ENCODE measurements around the gene TCP1. TPM values are rescaled to one million over a fixed set of nuclear protein-coding genes. Genes with fewer than 3 reads are reported as not detected.
A peak's percentile ranks its signal among the peaks of the same experiment; 100 is the strongest.

TCP1 gene
- total and polyA plus RNA-seq, 2 of the 13 experiments (the other 11 are each of a cell fraction or from before 2014, with no cell fraction given), result 116 to 553 TPM

DNA sequence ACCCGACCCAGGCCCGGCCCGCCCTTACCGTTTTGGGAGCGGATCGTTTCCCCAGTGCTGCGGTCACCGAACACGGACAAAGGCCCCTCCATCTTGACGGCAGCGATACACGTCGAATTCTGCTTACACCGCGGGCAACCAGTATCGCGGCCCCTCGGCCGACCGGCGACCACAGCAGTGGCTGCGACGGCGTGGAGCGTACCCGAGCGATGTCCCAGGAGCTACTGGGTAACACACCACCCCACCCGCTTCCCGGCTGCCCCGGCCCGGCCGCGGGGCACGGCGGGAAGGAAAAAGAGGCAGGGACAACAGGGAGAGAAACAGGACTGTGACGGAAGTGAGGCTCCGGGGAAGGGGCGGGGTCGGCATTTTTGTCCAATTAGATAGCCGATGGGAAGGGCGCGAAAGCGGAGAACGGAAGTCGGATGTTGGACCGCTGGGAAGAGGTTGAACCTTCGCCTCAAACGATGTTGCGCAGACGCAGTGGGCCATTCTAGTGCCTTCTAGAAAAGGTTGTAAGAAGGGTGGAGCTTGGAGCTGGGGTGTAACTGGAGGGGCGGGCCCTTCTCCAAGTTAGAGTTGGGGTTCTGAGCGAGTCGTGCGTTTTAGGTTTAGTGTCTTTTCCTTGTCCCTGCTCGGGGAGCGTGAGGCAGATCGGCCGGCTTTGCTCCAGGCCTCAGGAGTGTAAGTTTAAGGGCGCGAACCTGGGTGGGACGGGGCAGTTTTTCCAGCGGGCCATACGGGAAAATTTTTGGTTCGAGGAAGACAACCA is at the start of gene TCP1 (continued):
- 0 out of 2 replicates have a peak, but pooled peaks have one; percentile 37 for TF ChIP-seq ZNF609 (CRISPR knock-in tag; IDR thresholded peaks at IDR 0.05; ENCODE audit: borderline replicate concordance)
- no peak for TF ChIP-seq ZFP36L2 (CRISPR knock-in tag; IDR thresholded peaks at IDR 0.05)
- 0 out of 2 replicates have a peak, but pooled peaks have one; percentile 82 for TF ChIP-seq ZNF546 (CRISPR knock-in tag; conservative IDR thresholded peaks at IDR 0.05)
- peak; percentile 27 for TF ChIP-seq PRPF4 (IDR thresholded peaks at IDR 0.05; ENCODE audit: low read depth, low read length, poor library complexity, severe bottlenecking)
- TF ChIP-seq TBL1XR1 (IDR thresholded peaks at IDR 0.05; ENCODE audit: borderline replicate concordance, low read length, partially characterized antibody), result no peak
- peak; percentile 94 for TF ChIP-seq RBFOX2 (IDR thresholded peaks at IDR 0.05; ENCODE audit: low read depth, low read length)
- TF ChIP-seq MYNN (CRISPR knock-in tag; IDR thresholded peaks at IDR 0.05; ENCODE audit: low read depth), result peak; percentile 94; the same call in 1 of the 2 replicates
- TF ChIP-seq ZFP62 (CRISPR knock-in tag; IDR thresholded peaks at IDR 0.05), result no peak
- TF ChIP-seq PHF21A (CRISPR knock-in tag; IDR thresholded peaks at IDR 0.05), result peak; percentile 85
- TF ChIP-seq ETV6 (CRISPR knock-in tag; conservative IDR thresholded peaks at IDR 0.05), result peak; percentile 68; the same call in 1 of the 2 replicates
- peak; percentile 66; the same call in 1 of the 2 replicates for TF ChIP-seq ZNF451 (CRISPR knock-in tag; IDR thresholded peaks at IDR 0.05)
- peak; percentile 65; the same call in 1 of the 2 replicates for TF ChIP-seq AFF4 (CRISPR knock-in tag; IDR thresholded peaks at IDR 0.05)
- TF ChIP-seq ZNF256 (CRISPR knock-in tag; conservative IDR thresholded peaks at IDR 0.05), result no peak; the same call in 1 of the 2 replicates
- peak; percentile 85 for TF ChIP-seq CBX5 (CRISPR knock-in tag; IDR thresholded peaks at IDR 0.05; ENCODE audit: borderline replicate concordance)
- TF ChIP-seq BHLHE40 (IDR thresholded peaks at IDR 0.05; ENCODE audit: low read length), result peak; percentile 41; the same call in 1 of the 2 replicates
- TF ChIP-seq RARG (CRISPR knock-in tag; IDR thresholded peaks at IDR 0.05; ENCODE audit: low read depth), result peak; percentile 24; the same call in 1 of the 2 replicates
- TF ChIP-seq NR2F6 (IDR thresholded peaks at IDR 0.05), result no peak
- TF ChIP-seq NR2F6 (CRISPR knock-in tag; IDR thresholded peaks at IDR 0.05), result peak; percentile 51; the same call in 1 of the 2 replicates
- peak; percentile 55; the same call in 1 of the 2 replicates for TF ChIP-seq FOXP1 (IDR thresholded peaks at IDR 0.05)
- TF ChIP-seq FOXP1 (CRISPR knock-in tag; IDR thresholded peaks at IDR 0.05), result peak; percentile 58
- peak; percentile 99 for TF ChIP-seq FOXK1 (CRISPR knock-in tag; IDR thresholded peaks at IDR 0.05; ENCODE audit: borderline replicate concordance, low read depth)
- 0 out of 2 replicates have a peak, but pooled peaks have one; percentile 19 for TF ChIP-seq MAFF (IDR thresholded peaks at IDR 0.05; ENCODE audit: low read depth, low read length)

All from HepG2 (cell line).